Ovary (tissue), 9 donors: ENCODE data around the gene NINJ1. TPM values are rescaled to one million over a fixed set of nuclear protein-coding genes. Genes with fewer than 3 reads are reported as not detected.
A peak's percentile ranks its signal among the peaks of the same experiment; 100 is the strongest.

Source experiments
- DNase-seq, 5 donors: peaks; one replicate each; pipeline ENCODE4 v3.0.0-alpha.2; 2019 to 2020
- H3K27ac ChIP-seq, 2 donors: fragments of 200-600 bp; one replicate each; pipeline versions ENCODE4 v1.5.1 to v1.8.0; 2019 to 2022
- H3K27me3 ChIP-seq: fragments of 200-600 bp; one replicate; pipeline ENCODE4 v1.8.0; 2022
- H3K36me3 ChIP-seq: fragments of 200-600 bp; sonication (generic); one replicate; pipeline ENCODE4 v1.5.1; 2019
- H3K4me1 ChIP-seq: one replicate; pipeline ENCODE4 v1.8.1; 2013; ENCODE audit warnings: mild to moderate bottlenecking, moderate library complexity; ENCODE audit not compliant: insufficient read depth
- H3K4me3 ChIP-seq: fragments of 200-600 bp; sonication (generic); one replicate; pipeline ENCODE4 v1.5.1; 2017
- H3K9me3 ChIP-seq, 2 donors: fragments of 200-600 bp in 1 of 2; sonication (generic) in 1 of 2; one replicate each; pipeline versions ENCODE4 v1.5.1 to v1.8.1; 2013 to 2019; ENCODE audit warnings: mild to moderate bottlenecking in 1 of 2, moderate library complexity in 1 of 2
- EP300 ChIP-seq: sonication (generic); formaldehyde crosslinking; IDR thresholded peaks from one replicate; pipeline ENCODE4 v1.6.1; 2017; ENCODE audit warnings: antibody characterized with exemption
- POLR2A ChIP-seq: fragments of 450-650 bp; IDR thresholded peaks from one replicate; pipeline ENCODE4 v1.6.1; 2017; ENCODE audit warnings: antibody characterized with exemption, mild to moderate bottlenecking, moderate library complexity
- WGBS, 3 donors: extraction: QIAGEN DNeasy Blood & Tissue Kit in 1 of 3; methylation state at CpG; one replicate each; pipeline versions ENCODE4 v1.1.5 to v1.1.7; 2013 to 2017; 5-methylcytosine and 5-hydroxymethylcytosine counted together
- intact Hi-C, 4 donors: fragments of 100-400 bp; cut with DNase I; formaldehyde crosslinking; loops; one replicate each; pipeline versions ENCODE4 v1.11.0 to v1.15.1; 2022 to 2023
- polyA plus RNA-seq, 2 donors: library from polyadenylated mRNA; stranded (reverse); fragments of 200-250 nt in 1 of 2; fragments of 350-450 nt in 1 of 2; fragmentation: Illumina TruSeq in 1 of 2; extraction: RNeasy Lipid Tissue Mini Kit (QIAGEN cat#74804) in 1 of 2; gene quantifications; one replicate each; pipeline ENCODE4 v1.2.3, GENCODE V29; 2013 to 2014
- total RNA-seq, 7 donors: library from RNA; depleted of rRNA in 2 of 7; stranded (reverse); fragments of >200 nt in 2 of 7; fragmentation: NEBNext Ultra II Directional in 3 of 7; extraction: Animal tissue kit (Norgen Biotek cat#: 25700) in 3 of 7; gene quantifications; one replicate each; pipeline versions ENCODE4 v1.1.0 to v1.2.4, GENCODE V29; 2016 to 2023
- TF ChIP-seq, protein P1 (sequence below), 3 donors: fragments of 450-650 bp in 2 of 3; fragments of 200-600 bp in 1 of 3; IDR thresholded peaks; one replicate each; pipeline versions ENCODE4 v1.5.1 to v1.8.0; 2016 to 2022; ENCODE audit warnings: antibody characterized with exemption in 3 of 3, mild to moderate bottlenecking in 1 of 3
- donor health status: DM: no; HTN: no; CAD: no; lungs with moderate emphysema.
- donor health status: DM: no; HTN: no; CAD: no.
- donor health status: Bipolar disorder and iron deficiency.
- donor health status: DM: yes; HTN: yes; CAD: no.
- donor health status: DM: no; HTN: no; CAD: no.
- donor health status: DM: yes; HTN: yes; CAD: no.

The NINJ1 gene
- total and polyA plus RNA-seq, 9 donors = 7.5 to 75.2 (median 40.6) TPM

DNA sequence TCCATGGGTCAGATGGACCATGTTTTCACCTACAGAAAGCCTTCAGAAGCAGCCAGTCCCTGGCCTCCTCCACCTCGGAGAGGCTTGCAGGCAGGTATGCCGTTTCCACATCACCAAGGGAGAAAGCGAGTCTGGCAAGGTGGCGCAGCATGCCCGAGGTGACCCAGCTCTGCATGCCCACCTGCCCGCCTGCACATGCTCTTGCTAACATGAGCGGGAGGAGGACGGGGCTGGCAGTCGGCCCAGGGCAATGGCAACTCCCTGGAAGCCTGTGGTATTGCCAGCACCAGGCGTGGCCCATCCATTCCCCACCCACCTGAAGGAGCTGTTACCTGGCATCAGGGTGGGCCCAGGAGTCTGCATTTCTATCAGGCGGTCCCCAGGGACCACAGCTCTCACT lies 3.3 kb upstream of the NINJ1 start:
- no peak for TF ChIP-seq EP300
- TF ChIP-seq, protein P1, sequence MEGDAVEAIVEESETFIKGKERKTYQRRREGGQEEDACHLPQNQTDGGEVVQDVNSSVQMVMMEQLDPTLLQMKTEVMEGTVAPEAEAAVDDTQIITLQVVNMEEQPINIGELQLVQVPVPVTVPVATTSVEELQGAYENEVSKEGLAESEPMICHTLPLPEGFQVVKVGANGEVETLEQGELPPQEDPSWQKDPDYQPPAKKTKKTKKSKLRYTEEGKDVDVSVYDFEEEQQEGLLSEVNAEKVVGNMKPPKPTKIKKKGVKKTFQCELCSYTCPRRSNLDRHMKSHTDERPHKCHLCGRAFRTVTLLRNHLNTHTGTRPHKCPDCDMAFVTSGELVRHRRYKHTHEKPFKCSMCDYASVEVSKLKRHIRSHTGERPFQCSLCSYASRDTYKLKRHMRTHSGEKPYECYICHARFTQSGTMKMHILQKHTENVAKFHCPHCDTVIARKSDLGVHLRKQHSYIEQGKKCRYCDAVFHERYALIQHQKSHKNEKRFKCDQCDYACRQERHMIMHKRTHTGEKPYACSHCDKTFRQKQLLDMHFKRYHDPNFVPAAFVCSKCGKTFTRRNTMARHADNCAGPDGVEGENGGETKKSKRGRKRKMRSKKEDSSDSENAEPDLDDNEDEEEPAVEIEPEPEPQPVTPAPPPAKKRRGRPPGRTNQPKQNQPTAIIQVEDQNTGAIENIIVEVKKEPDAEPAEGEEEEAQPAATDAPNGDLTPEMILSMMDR (IDR thresholded peaks at IDR 0.05) = no peak
- TF ChIP-seq POLR2A = no peak
- no peak overlapping the region for H3K27ac ChIP-seq
- H3K36me3 ChIP-seq = no peaks in the 10 kb centered on the region
- peak in 1 of 5 donors; percentile 31 for DNase-seq
- 85 to 90% (median 86%) methylated on average over 11 of the region's 11 CpGs for WGBS, 3 donors
- no peak overlapping the region for H3K4me3 ChIP-seq
- intact Hi-C loops = loop anchor here in 1 of 4 donors (10.0 kb wide), 1 partner anchor 317 kb away; the partner anchor contains the start of genes FAM120A and FAM120AOS
- H3K27me3 ChIP-seq = no peaks in the 10 kb centered on the region
- peaks cover 16% of the 10 kb centered on the region for H3K4me1 ChIP-seq
- no peaks in the 10 kb centered on the region for H3K9me3 ChIP-seq

DNA sequence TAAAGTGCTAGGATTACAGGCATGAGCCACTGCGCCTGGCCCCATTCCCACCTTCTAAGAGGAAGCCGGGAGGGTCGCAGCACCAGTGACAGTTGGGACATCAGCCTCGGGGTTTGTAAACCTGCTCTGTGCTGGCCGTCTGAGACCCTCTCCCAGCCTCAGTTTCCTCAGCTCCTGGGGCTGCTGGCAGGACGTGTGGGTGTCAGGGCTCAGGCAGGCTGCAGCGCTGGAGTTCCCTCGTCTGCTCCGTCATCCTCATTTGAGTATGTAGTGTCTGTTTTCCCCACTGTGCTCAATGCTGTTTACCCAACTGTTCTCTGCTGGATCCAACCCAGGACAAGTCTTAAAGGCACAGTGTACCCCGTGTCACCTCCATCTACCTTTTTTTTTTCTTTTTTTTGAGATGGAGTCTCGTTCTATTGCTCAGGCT lies 2.0 kb upstream of the NINJ1 start:
- Histone ChIP-seq H3K27me3 (no peaks in the 10 kb centered on the region), H3K36me3 (no peaks in the 10 kb centered on the region), H3K9me3 (no peaks in the 10 kb centered on the region), H3K4me1 (peaks cover 27% of the 10 kb centered on the region), H3K4me3 (no peak overlapping the region), H3K27ac (no peak overlapping the region)
- 27 to 38% (median 37%) methylated on average over 10 to 11 of the region's 11 CpGs for WGBS, 3 donors
- TF ChIP-seq POLR2A (no peak), EP300 (no peak)
- TF ChIP-seq, protein P1 (IDR thresholded peaks at IDR 0.05) = no peak
- intact Hi-C loops = loop anchor here in 1 of 4 donors (10.0 kb wide), 1 partner anchor 319 kb away; the partner anchor contains the start of genes FAM120A and FAM120AOS
- DNase-seq = peak in 2 of 5 donors; percentile 37

GRCh38 chr9:93134740-93135444 lies 841 bp upstream of the NINJ1 start:
- Histone ChIP-seq H3K36me3 (no peaks in the 10 kb centered on the region), H3K4me1 (peaks cover 29% of the 10 kb centered on the region), H3K9me3 (no peaks in the 10 kb centered on the region), H3K27ac (peak overlapping the region; percentile 70 to 96), H3K27me3 (no peaks in the 10 kb centered on the region), H3K4me3 (peak overlapping the region; percentile 76)
- DNase-seq = peak in 3 of 5 donors; percentile 27 to 54 (median 44)
- TF ChIP-seq, protein P1 (IDR thresholded peaks at IDR 0.05) = no peak
- TF ChIP-seq POLR2A = no peak
- TF ChIP-seq EP300 = no peak
- WGBS, 3 donors = 78 to 85% (median 81%) methylated on average over 14 of the region's 14 CpGs
- intact Hi-C loops = loop anchor here in 2 of 4 donors (5.0 to 10.0 kb wide), 2 partner anchors 38 to 320 kb away; partner anchors contain the start of genes CARD19 (in 1 of the 2), FAM120A (in 1 of the 2) and FAM120AOS (in 1 of the 2)

DNA sequence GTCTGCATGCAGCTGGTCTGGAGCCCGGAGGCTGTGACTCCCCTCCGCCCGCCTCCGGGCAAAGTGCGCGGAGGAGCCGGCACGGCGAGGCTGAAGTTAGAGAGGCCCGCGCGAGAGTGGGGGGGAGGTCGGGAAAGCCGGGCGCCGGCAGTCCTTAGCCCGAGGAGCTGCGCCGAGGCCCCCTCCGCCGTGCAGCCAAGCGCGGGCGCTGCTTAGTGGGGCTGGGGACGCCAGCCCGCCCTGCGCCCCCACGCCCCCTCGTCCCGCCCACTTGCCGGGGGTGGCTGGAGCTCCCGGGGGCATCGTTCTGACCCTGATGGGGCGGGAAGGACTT lies 403 bp downstream of the NINJ1 start:
- TF ChIP-seq, protein P1 (IDR thresholded peaks at IDR 0.05) = no peak
- peak; percentile 52 for TF ChIP-seq POLR2A
- peak in 4 of 5 donors; percentile 85 to 88 (median 86) for DNase-seq
- Histone ChIP-seq H3K36me3 (no peaks in the 10 kb centered on the region), H3K4me3 (peak overlapping the region; percentile 76), H3K4me1 (peaks cover 31% of the 10 kb centered on the region), H3K27me3 (no peaks in the 10 kb centered on the region), H3K9me3 (no peaks in the 10 kb centered on the region), H3K27ac (peak overlapping the region; percentile 70 to 96)
- WGBS, 3 donors = 0 to 2% (median 1%) methylated on average over 28 to 34 of the region's 34 CpGs
- intact Hi-C loops = loop anchor here in 2 of 4 donors (5.0 to 10.0 kb wide), 2 partner anchors 36 to 321 kb away; partner anchors contain the start of genes CARD19 (in 1 of the 2), FAM120A (in 1 of the 2) and FAM120AOS (in 1 of the 2)
